ENCODE data around the gene TLE4.

GRCh38 chr9:79644601-79645000, 72.8 kb downstream of the TLE4 start:
- no peak for TF ChIP-seq CTCF (IDR thresholded peaks at IDR 0.05)
- no peak for TF ChIP-seq POLR2A (IDR thresholded peaks at IDR 0.05)

Data from prostate gland (tissue), 2 donors.